ENCODE measurements around the gene TCF4.

DNA sequence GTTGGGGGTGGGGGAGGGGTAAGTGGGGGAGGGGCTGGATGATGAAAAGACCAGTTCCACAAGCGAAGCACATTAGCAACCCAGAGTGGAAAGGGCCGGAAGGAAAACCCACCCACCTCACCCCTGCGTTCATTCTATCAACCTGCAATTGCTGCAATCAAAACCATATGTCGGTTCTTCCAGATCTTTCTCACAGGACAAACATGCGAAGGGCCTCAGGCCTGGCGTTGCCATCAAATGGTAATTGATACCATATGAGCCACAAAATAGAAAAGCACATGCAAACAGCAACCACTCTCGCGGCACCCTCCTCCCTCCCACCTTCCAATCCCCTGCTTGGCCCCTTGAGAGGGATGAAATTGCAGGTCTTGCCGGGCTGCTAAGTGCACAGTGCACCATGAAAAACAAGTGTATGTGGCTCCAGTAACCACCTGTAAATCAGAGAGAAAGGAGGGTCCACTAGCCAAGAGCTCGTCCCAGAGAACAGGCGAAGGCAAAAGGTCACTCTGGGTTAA is 287.5 kb downstream of the TCF4 start:
- TF ChIP-seq, protein P1, sequence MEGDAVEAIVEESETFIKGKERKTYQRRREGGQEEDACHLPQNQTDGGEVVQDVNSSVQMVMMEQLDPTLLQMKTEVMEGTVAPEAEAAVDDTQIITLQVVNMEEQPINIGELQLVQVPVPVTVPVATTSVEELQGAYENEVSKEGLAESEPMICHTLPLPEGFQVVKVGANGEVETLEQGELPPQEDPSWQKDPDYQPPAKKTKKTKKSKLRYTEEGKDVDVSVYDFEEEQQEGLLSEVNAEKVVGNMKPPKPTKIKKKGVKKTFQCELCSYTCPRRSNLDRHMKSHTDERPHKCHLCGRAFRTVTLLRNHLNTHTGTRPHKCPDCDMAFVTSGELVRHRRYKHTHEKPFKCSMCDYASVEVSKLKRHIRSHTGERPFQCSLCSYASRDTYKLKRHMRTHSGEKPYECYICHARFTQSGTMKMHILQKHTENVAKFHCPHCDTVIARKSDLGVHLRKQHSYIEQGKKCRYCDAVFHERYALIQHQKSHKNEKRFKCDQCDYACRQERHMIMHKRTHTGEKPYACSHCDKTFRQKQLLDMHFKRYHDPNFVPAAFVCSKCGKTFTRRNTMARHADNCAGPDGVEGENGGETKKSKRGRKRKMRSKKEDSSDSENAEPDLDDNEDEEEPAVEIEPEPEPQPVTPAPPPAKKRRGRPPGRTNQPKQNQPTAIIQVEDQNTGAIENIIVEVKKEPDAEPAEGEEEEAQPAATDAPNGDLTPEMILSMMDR (IDR thresholded peaks at IDR 0.05) = no peak
- TF ChIP-seq POLR2A (IDR thresholded peaks at IDR 0.05) = no peak
